ENCODE results near the gene HCFC1R1.

HCFC1R1 gene

GRCh38 chr16:3042376-3042775 lies 18.6 kb upstream of the HCFC1R1 start:
- no peaks in the 10 kb centered on the region for H3K4me1 ChIP-seq (ENCODE audit: low read depth, poor library complexity, severe bottlenecking)

GRCh38 chr16:3038896-3039295 lies 15.2 kb upstream of the HCFC1R1 start:
- no peaks in the 10 kb centered on the region for H3K36me3 ChIP-seq (ENCODE audit: insufficient read depth)
- TF ChIP-seq CTCF (conservative IDR thresholded peaks at IDR 0.05; ENCODE audit: low read depth, low read length), result no peak
- peaks cover 2% of the 10 kb centered on the region for H3K4me1 ChIP-seq (ENCODE audit: low read depth, poor library complexity, severe bottlenecking)
- no peaks in the 10 kb centered on the region for H4K20me1 ChIP-seq (ENCODE audit: insufficient read depth)
- peaks cover 88% of the 10 kb centered on the region for H3K27me3 ChIP-seq (ENCODE audit: insufficient read depth, low read depth)
- no peak overlapping the region for H3K9ac ChIP-seq
- H3K79me2 ChIP-seq (ENCODE audit: insufficient read depth, low read depth), result no peaks in the 10 kb centered on the region
- H2AFZ ChIP-seq (ENCODE audit: low read depth), result no peak overlapping the region
- no peak overlapping the region for H3K4me3 ChIP-seq (IDR thresholded peaks at IDR 0.05; ENCODE audit: insufficient read depth, low read depth, low read length)
- H3K27ac ChIP-seq, result no peak overlapping the region
- H3K4me2 ChIP-seq, result no peak overlapping the region

More at GRCh38 chr16:3042376-3042775, 18.6 kb upstream of the HCFC1R1 start:
- Histone ChIP-seq H2AFZ (ENCODE audit: low read depth) (no peak overlapping the region), H3K4me2 (no peak overlapping the region), H3K36me3 (ENCODE audit: insufficient read depth) (no peaks in the 10 kb centered on the region), H3K4me3 (IDR thresholded peaks at IDR 0.05; ENCODE audit: insufficient read depth, low read depth, low read length) (no peak overlapping the region), H4K20me1 (ENCODE audit: insufficient read depth) (no peaks in the 10 kb centered on the region), H3K27ac (no peak overlapping the region), H3K27me3 (ENCODE audit: insufficient read depth, low read depth) (peaks cover 89% of the 10 kb centered on the region), H3K79me2 (ENCODE audit: insufficient read depth, low read depth) (no peaks in the 10 kb centered on the region), H3K9ac (no peak overlapping the region)
- no peak for TF ChIP-seq CTCF (conservative IDR thresholded peaks at IDR 0.05; ENCODE audit: low read depth, low read length)

- no peak overlapping the region for H3K4me2 ChIP-seq
- no peak overlapping the region for H3K9ac ChIP-seq
- no peak overlapping the region for H3K27ac ChIP-seq
- H2AFZ ChIP-seq (ENCODE audit: low read depth), result no peak overlapping the region
- peaks cover 9% of the 10 kb centered on the region for H3K4me1 ChIP-seq (ENCODE audit: low read depth, poor library complexity, severe bottlenecking)
- TF ChIP-seq CTCF (conservative IDR thresholded peaks at IDR 0.05; ENCODE audit: low read depth, low read length), result no peak
- H3K36me3 ChIP-seq (ENCODE audit: insufficient read depth), result no peaks in the 10 kb centered on the region
- H3K4me3 ChIP-seq (IDR thresholded peaks at IDR 0.05; ENCODE audit: insufficient read depth, low read depth, low read length), result no peak overlapping the region
- no peaks in the 10 kb centered on the region for H3K79me2 ChIP-seq (ENCODE audit: insufficient read depth, low read depth)
- no peaks in the 10 kb centered on the region for H4K20me1 ChIP-seq (ENCODE audit: insufficient read depth)
- peaks cover 90% of the 10 kb centered on the region for H3K27me3 ChIP-seq (ENCODE audit: insufficient read depth, low read depth)
These were observed 14.5 kb upstream of the HCFC1R1 start for GRCh38 chr16:3038256-3038655.

GRCh38 chr16:3036726-3037315 lies 13.1 kb upstream of the HCFC1R1 start, which contains the start of gene BICDL2:
BICDL2 (minus strand) TSS chr16:3036944; CDS start chr16:3035496, 1,448 bp downstream.
- peaks cover 21% of the 10 kb centered on the region for H3K4me1 ChIP-seq (ENCODE audit: low read depth, poor library complexity, severe bottlenecking)
- H3K4me2 ChIP-seq, result peak within 1 kb of the TSS; percentile 27; the same call in 1 of the 2 replicates
- H3K9ac ChIP-seq, result no peak within 1 kb of the TSS
- H2AFZ ChIP-seq (ENCODE audit: low read depth), result no peak within 1 kb of the TSS
- H3K79me2 ChIP-seq (ENCODE audit: insufficient read depth, low read depth), result no peaks in the 10 kb centered on the region
- H3K27ac ChIP-seq, result no peak within 1 kb of the TSS
- no peak within 1 kb of the TSS for H3K4me3 ChIP-seq (IDR thresholded peaks at IDR 0.05; ENCODE audit: insufficient read depth, low read depth, low read length)
- no peaks in the 10 kb centered on the region for H3K36me3 ChIP-seq (ENCODE audit: insufficient read depth)
- no peak for TF ChIP-seq CTCF (conservative IDR thresholded peaks at IDR 0.05; ENCODE audit: low read depth, low read length)
- H3K27me3 ChIP-seq (ENCODE audit: insufficient read depth, low read depth), result peaks cover 92% of the 10 kb centered on the region
- no peaks in the 10 kb centered on the region for H4K20me1 ChIP-seq (ENCODE audit: insufficient read depth)

Measured in KMS-11 (cell line).